Activated CD4-positive, alpha-beta T cell treated with anti-CD3 and anti-CD28 coated beads for 1 hour (primary cell): Measurements from ENCODE around the gene OR5B3.
"Not testable (repeated sequence)": the region's sequence is repeated elsewhere in the genome, so short reads cannot be mapped to it uniquely, and the experiment has no call there.

ENCODE experiments used
- DNase-seq: peaks from one replicate; pipeline ENCODE4 v3.0.0-alpha.2; 2020

OR5B3 gene

GRCh38 chr11:58406774-58407173 is at the start of gene OR5B3:
OR5B3 (minus strand) TSS chr11:58406874; CDS start chr11:58403409, 3,465 bp downstream.
- no peak for DNase-seq

GRCh38 chr11:58451585-58451984 is 44.9 kb upstream of the OR5B3 start:
- no peak for DNase-seq

- DNase-seq: no peak
These were observed 39.6 kb upstream of the OR5B3 start for GRCh38 chr11:58446294-58446693.

GRCh38 chr11:58444300-58444699 is 37.6 kb upstream of the OR5B3 start:
- no peak for DNase-seq

- DNase-seq: no peak
These were observed 35.5 kb upstream of the OR5B3 start, which contains the start of gene OR5B12 for GRCh38 chr11:58442136-58442535. OR5B12 (minus strand) TSS chr11:58442236; CDS start chr11:58440151, 2,085 bp downstream.

GRCh38 chr11:58438486-58438885 is 31.8 kb upstream of the OR5B3 start:
- no peak for DNase-seq

GRCh38 chr11:58434217-58434616 is 27.5 kb upstream of the OR5B3 start:
- DNase-seq: no peak

- DNase-seq: no peak
These were observed 27.0 kb upstream of the OR5B3 start for GRCh38 chr11:58433638-58434203.

GRCh38 chr11:58429273-58429672 is 22.6 kb upstream of the OR5B3 start:
- DNase-seq: no peak

GRCh38 chr11:58428021-58428420 is 21.3 kb upstream of the OR5B3 start, which contains the start of gene OR5B2:
OR5B2 (minus strand) TSS chr11:58428121; CDS start chr11:58423261, 4,860 bp downstream.
- no peak for DNase-seq

GRCh38 chr11:58399622-58400021 is 7.1 kb downstream of the OR5B3 start:
- DNase-seq: not testable (repeated sequence)

- DNase-seq: no peak
These were observed 11.1 kb downstream of the OR5B3 start for GRCh38 chr11:58395581-58395980.

- no peak for DNase-seq
These were observed 12.5 kb downstream of the OR5B3 start for GRCh38 chr11:58394195-58394594.

GRCh38 chr11:58392746-58393145 is 13.9 kb downstream of the OR5B3 start:
- DNase-seq: no peak

GRCh38 chr11:58391879-58392278 is 14.8 kb downstream of the OR5B3 start:
- DNase-seq: no peak

GRCh38 chr11:58390551-58391063 is 16.1 kb downstream of the OR5B3 start:
- no peak for DNase-seq

- DNase-seq: no peak
These were observed 47.7 kb downstream of the OR5B3 start, which contains the start of gene OR5B17 for GRCh38 chr11:58358969-58359368. OR5B17 (minus strand) TSS chr11:58359069; CDS start chr11:58359069, 0 bp downstream.

- no peak for DNase-seq
These were observed 51.9 kb downstream of the OR5B3 start for GRCh38 chr11:58354727-58355126.
